Measurements from ENCODE around the gene CDK5RAP2.
"Not testable (repeated sequence)": the region's sequence is repeated elsewhere in the genome, so short reads cannot be mapped to it uniquely, and the experiment has no call there.

CDK5RAP2 gene

DNA sequence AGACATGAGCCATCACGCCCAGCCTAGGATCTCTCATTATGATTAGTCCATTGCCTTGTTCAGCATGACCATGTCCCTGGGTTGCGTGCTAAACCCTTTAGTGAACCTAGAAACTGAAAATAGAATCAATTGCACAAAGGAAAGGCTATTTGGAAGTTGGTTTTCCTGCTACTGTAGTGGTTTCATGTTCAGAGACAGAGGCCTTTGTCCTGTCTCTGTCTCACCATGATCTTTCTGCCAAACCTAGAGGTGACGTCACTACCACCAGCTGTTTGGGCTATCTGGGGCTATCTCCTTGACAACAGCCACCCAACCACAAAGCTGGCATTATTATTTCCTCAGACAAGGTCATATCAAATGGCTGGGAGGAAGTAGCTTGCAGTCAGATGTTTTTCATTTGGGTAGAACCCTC, 4.0 kb upstream of the CDK5RAP2 start:
- DNase-seq = no peak

GRCh38 chr9:120579139-120580050, 572 bp downstream of the CDK5RAP2 start:
- DNase-seq = no peak

- no peak for DNase-seq
Observed at GRCh38 chr9:120574473-120574872, 5.5 kb downstream of the CDK5RAP2 start.

GRCh38 chr9:120572472-120572871, 7.5 kb downstream of the CDK5RAP2 start:
- no peak for DNase-seq

DNA sequence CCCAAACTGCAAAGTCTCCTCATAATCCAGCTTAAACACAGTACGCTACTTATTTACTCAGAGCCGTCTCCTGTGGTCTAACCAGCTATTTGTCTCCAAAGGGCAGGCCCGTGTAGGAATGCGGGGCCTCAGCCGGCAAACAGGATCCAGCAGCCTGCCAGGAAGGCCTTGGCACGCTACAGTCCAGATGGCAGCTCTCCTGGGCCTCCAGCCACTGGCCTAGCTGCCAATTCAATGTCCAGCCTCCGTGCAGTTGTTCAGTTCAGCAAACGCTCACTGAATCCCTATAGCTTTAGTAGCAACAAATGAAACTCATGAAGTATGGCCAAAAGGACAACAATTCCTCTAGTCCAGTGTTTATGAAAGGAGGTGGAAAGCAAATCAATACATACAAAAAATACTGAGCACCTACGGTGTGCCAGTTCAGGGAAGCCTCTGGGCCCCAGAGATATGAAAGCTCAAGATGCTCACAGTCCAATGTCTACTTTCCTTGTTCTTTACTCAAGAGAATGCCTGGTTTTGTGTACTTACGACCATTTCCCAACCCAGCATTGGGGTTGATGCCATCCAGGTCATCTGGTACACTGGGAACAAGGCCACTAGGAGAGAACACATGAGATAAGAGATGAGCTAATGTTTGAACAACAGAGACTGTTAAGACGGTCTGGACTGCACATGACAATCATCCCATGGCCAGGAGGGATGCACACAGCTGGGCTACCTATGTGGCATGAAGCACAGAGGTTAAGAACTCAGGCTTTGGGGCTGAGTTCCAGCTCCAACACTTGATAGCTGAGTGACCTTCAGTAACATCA, 8.3 kb downstream of the CDK5RAP2 start:
- no peak for DNase-seq

DNA sequence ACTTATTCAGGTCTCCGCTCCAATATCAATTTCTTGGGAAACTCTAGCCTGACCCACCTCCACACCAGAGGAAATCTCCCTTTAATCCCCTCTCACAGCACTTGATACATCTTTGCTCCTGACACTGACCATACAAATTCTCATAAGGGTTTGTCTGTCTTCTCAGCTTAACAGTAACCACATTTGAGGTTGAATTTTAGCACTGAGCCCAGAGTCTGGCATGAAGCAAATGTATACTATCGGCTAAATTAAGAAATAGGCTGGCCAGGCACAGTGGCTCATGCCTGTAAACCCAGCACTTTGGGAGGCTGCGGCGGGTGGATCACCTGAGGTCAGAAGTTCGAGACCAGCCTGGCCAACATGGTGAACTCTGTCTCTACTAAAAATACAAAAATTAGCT, 9.7 kb downstream of the CDK5RAP2 start:
- DNase-seq = no peak

DNA sequence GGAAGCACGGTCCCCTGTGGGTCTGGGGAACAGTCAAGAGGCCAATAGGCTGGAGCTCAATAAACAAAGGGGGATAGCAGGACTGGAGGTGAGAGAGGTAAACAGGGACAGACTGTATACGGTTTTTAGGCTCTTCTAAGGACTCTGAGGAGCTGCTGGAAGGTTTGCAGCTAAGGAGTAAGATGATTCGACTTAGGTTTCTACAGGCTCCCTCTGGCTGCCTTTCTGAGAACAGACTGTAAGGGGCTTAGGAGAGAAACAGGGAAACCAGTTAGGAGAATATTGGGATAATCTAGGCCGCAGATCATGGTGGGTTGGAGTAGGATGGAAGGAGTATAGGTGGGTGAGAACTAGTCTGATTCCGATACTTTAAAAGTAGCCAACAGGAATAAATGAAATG, 10.4 kb downstream of the CDK5RAP2 start:
- DNase-seq = no peak

DNA sequence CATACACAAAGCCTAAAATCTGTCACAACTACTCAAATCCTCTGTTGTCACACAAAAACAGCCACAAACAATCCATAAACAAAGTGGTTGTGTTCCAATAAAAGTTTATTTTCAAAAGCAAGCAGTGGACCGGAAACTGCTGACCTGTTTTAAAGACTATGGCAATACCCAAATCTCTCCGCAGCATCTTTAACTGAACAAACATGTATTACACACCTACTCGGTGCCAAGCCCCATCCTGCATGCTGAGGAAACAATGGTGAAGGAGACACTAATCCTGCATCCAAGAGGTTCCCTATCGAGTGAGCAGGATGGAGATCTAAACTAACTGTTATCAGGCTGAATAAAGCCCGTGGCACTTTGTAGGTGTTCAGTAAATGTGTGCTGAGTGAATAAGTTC, 11.2 kb downstream of the CDK5RAP2 start:
- DNase-seq = no peak

GRCh38 chr9:120567874-120568273, 12.1 kb downstream of the CDK5RAP2 start:
- DNase-seq = no peak

DNA sequence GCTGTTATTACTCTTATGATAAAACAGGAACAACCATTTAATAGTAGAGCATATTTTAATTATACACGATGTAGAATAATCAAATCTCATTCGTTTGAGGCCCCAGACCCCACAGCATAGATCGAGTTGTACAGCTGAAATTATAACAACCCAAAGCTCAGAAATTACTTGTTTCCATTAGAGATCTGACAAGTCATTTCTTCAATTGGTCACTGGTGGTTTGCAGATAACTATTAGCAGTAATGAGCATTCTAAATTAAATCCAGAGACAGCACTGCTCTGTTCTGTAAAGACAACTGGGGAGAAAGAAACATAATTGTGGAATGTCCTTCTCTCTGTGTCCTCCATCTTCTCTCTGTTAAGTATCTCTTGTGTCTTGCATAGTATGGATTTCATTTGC, 12.9 kb downstream of the CDK5RAP2 start:
- DNase-seq = no peak

DNA sequence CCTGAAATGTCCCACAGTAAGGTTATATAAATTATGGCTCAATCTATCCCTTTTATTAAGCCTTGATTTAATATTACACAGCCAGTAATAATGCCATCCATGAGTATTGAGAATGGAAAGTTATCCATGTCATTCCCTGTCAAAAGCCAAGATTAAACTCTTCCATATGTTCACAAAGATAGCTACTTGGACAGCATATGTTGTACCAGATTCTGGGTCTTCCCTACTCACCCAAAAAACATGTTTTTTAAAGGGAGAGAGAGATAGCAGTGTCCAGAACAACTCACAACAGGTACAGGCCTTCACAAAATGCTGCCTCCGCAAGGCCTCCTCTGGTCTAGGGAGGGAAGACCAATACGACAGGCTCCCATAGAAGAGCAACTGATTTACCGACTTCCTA, 15.4 kb downstream of the CDK5RAP2 start:
- no peak for DNase-seq

GRCh38 chr9:120562861-120563443, 17.0 kb downstream of the CDK5RAP2 start:
- DNase-seq = no peak

DNA sequence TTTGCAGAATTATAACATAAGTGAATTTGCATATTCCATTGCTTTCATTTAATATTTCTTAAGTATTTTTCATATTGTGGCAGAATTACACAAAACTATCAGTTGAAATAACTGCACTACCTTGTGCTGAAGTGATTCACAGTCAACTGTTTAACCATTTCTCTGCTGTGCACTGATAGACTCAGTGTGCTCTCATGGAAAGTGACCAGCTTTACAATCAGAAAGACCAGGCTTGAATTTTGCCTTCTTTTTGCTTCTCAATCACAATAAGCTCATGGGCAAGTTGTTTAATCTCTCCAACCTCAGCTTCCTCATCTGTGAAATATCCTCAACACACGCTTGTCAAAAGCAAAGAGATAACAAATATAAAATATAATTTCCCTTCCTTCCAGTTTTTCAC, 18.3 kb downstream of the CDK5RAP2 start:
- DNase-seq = no peak

GRCh38 chr9:120559546-120559945, 20.4 kb downstream of the CDK5RAP2 start:
- DNase-seq = no peak

GRCh38 chr9:120558454-120558853, 21.5 kb downstream of the CDK5RAP2 start:
- DNase-seq = no peak

- DNase-seq = no peak
Observed at GRCh38 chr9:120557205-120557604, 22.8 kb downstream of the CDK5RAP2 start.

- DNase-seq = no peak
Observed at GRCh38 chr9:120556775-120557174, 23.2 kb downstream of the CDK5RAP2 start.

DNA sequence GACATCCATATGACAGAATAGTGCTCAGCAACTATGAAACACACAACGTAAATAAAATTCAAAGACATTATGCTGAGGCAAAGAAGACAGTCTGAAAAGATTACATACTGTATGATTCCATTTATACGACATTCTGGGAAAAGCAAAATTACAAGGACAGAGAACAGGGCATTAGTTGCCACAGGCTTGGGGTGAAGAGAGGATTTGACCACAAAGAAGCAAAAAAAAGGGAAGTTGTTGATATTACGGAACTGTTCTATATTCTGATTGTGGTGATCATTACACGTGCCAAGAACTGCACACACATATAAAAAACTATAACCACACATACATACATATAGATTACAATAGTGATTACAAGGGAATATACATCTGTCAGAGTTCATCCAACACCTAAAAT, 24.1 kb downstream of the CDK5RAP2 start:
- DNase-seq = no peak

- DNase-seq = not testable (repeated sequence)
Observed at GRCh38 chr9:120552210-120552704, 27.7 kb downstream of the CDK5RAP2 start.

DNA sequence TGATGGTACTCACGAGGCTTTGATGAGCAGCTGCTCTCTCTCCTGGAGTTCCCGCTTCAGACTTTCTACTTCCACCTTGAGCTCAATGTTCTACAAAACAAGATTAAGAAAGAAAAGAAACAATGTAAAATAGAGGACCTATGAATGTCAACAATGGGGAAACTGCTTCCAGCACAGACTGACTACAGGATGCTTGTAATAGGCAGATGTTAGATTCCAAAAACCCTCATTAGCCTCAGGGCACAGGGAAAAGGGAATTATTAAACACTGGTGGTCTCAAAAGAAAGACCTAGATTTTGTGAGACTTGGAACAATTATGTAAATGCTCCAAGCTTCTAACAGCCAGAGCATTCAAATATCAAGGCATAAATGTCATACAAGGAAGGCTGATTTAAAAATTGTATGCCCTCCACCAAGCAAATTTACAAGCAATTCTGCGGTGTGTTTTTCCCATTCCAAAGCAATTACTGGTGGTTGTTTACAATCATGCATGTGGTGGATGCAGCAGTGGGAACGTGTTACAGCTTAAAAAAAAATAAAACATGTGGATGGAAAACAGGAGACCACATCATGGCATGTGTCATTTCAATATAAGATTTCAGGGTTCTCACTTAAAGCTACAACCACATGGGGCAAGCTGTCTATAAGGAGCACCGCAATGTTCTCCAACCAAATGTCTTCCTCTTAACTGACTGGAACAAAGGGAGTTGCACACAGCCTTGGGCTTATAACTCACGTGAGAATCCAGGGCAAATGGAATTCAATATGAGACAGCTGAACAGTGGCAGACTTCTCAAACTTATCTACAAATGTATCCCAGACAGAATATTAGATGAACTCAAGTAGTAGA, 34.0 kb downstream of the CDK5RAP2 start:
- DNase-seq = no peak

DNA sequence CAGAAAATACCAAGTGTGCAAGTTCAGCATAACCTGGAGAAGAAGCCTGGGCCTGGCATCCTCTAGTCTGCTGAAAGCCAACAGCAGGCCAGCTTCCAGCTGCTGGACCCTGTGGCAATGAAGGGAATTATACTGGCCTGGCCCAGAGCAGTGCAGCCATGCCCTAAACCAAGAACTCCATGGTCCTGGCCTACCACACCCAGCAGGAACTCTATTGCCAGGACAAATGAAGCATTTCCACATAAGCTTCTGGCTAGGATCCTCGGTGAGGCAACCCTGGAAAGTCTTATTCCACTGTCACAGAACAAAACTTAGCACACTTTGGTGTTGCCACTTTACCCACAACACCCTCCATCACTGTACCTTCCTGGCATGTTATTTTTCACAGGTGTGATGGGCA, 35.5 kb downstream of the CDK5RAP2 start:
- DNase-seq = no peak

GRCh38 chr9:120542701-120543490, 37.1 kb downstream of the CDK5RAP2 start:
- DNase-seq = no peak
